Inflammatory macrophage treated with lipopolysaccharide for 4 hours (primary cell): ENCODE results near the gene TBX2.
A peak's percentile ranks its signal among the peaks of the same experiment; 100 is the strongest.

ENCODE experiments used
- DNase-seq: peaks from one replicate; pipeline ENCODE4 v3.0.0-alpha.2; 2020

TBX2 gene

GRCh38 chr17:61403801-61404662 lies 4.4 kb downstream of the TBX2 start:
- no peak for DNase-seq

GRCh38 chr17:61404663-61404912 lies 4.9 kb downstream of the TBX2 start:
- DNase-seq, result no peak

GRCh38 chr17:61404913-61405685 lies 5.5 kb downstream of the TBX2 start:
- DNase-seq, result no peak

- no peak for DNase-seq
Observed at GRCh38 chr17:61405686-61406536, 6.3 kb downstream of the TBX2 start.

- no peak for DNase-seq
Observed at GRCh38 chr17:61406537-61406845, 6.8 kb downstream of the TBX2 start.

- DNase-seq, result no peak
Observed at GRCh38 chr17:61406971-61407911, 7.6 kb downstream of the TBX2 start.

GRCh38 chr17:61408151-61409041 lies 8.8 kb downstream of the TBX2 start:
- DNase-seq, result no peak

GRCh38 chr17:61409301-61410112 lies 9.9 kb downstream of the TBX2 start:
- peak; percentile 54 for DNase-seq

GRCh38 chr17:61410141-61411010 lies 10.7 kb downstream of the TBX2 start:
- DNase-seq, result peak; percentile 40

GRCh38 chr17:61411011-61411260 lies 11.3 kb downstream of the TBX2 start:
- DNase-seq, result no peak

GRCh38 chr17:61411261-61412142 lies 11.9 kb downstream of the TBX2 start:
- no peak for DNase-seq

- peak; percentile 62 for DNase-seq
Observed at GRCh38 chr17:61412143-61412859, 12.7 kb downstream of the TBX2 start.

- no peak for DNase-seq
Observed at GRCh38 chr17:61412860-61413660, 13.4 kb downstream of the TBX2 start.

GRCh38 chr17:61413661-61414126 lies 14.1 kb downstream of the TBX2 start:
- no peak for DNase-seq

- no peak for DNase-seq
Observed at GRCh38 chr17:61414141-61414935, 14.7 kb downstream of the TBX2 start.

- DNase-seq, result no peak
Observed at GRCh38 chr17:61414936-61415251, 15.3 kb downstream of the TBX2 start.
